ENCODE results near the gene BECN2.

- TF ChIP-seq CTCF (IDR thresholded peaks at IDR 0.05) (no peak), POLR2A (IDR thresholded peaks at IDR 0.05; ENCODE audit: low read depth) (no peak), POLR2AphosphoS5 (IDR thresholded peaks at IDR 0.05) (no peak)
Measured at GRCh38 chr1:242002510-242002909, 44.9 kb downstream of the BECN2 start.
